ENCODE results near the gene CPB1. TPM values are rescaled to one million over a fixed set of nuclear protein-coding genes. Genes with fewer than 3 reads are reported as not detected.

The CPB1 gene
- total RNA-seq, 2 experiments from 2014 or later: not detected

GRCh38 chr3:148816981-148817525 is 10.6 kb upstream of the CPB1 start:
- ChIA-PET POLR2A (no interaction called here), CTCF (no interaction called here)
- H3K36me3 Mint-ChIP-seq (ENCODE audit: low read depth): no peaks in the 10 kb centered on the region
- peaks cover 6% of the 10 kb centered on the region for H3K27me3 Mint-ChIP-seq
- H3K4me1 Mint-ChIP-seq (ENCODE audit: low read depth): no peaks in the 10 kb centered on the region
- TF ChIP-seq, protein P1, sequence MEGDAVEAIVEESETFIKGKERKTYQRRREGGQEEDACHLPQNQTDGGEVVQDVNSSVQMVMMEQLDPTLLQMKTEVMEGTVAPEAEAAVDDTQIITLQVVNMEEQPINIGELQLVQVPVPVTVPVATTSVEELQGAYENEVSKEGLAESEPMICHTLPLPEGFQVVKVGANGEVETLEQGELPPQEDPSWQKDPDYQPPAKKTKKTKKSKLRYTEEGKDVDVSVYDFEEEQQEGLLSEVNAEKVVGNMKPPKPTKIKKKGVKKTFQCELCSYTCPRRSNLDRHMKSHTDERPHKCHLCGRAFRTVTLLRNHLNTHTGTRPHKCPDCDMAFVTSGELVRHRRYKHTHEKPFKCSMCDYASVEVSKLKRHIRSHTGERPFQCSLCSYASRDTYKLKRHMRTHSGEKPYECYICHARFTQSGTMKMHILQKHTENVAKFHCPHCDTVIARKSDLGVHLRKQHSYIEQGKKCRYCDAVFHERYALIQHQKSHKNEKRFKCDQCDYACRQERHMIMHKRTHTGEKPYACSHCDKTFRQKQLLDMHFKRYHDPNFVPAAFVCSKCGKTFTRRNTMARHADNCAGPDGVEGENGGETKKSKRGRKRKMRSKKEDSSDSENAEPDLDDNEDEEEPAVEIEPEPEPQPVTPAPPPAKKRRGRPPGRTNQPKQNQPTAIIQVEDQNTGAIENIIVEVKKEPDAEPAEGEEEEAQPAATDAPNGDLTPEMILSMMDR (IDR thresholded peaks at IDR 0.05): no peak
- no peak overlapping the region for H3K27ac Mint-ChIP-seq
- no peak for ATAC-seq
- DNase-seq: no peak
- H3K4me3 Mint-ChIP-seq: no peak overlapping the region
- intact Hi-C loops (cut with micrococcal nuclease): no loop called here
- H3K9me3 Mint-ChIP-seq: no peaks in the 10 kb centered on the region

DNA sequence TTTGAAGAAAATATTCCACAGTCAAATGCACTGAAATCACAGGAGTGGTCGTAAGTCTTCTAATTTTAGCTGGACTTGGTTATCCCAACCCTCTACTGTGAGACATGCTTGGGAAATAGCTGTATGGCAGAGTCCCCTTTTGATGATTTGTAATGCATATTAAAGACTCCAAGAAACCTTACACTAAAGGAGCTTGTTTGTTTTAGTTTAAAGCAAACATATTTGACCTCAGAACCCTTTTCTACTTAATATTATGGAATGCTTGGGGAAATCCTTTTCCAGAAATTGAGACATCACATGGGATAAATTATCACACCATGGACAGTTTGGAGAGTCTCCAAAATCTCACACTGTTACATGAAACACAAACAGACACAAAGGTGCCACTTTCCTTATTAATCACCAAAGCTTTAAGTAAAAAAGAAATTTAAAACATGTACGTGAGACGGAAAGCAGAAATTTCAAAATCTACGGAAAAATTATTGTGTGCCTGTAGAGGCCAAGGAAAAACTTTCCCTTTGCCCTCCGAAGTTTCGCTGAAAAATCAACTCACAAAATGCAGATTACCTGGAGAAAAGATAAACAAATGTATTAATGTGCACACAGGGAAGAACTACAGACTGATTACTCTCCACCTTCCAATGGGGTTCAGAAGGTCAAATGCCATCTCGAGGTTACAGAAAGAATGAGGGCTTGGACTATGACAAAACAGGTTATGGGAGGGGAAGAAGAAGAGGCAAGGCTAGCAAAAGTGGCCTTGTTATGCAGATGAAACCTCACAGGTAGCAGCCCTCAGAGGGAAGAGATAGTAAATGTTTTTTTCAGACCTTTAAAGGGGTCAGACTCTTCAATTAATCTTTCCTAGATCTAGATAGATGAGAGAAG is 7.0 kb upstream of the CPB1 start:
- Mint-ChIP-seq H3K27ac (no peak overlapping the region), H3K9me3 (peaks cover 4% of the 10 kb centered on the region), H3K27me3 (peaks cover 2% of the 10 kb centered on the region), H3K4me1 (ENCODE audit: low read depth) (no peaks in the 10 kb centered on the region), H3K36me3 (ENCODE audit: low read depth) (no peaks in the 10 kb centered on the region), H3K4me3 (no peak overlapping the region)
- TF ChIP-seq, protein P1 (IDR thresholded peaks at IDR 0.05): no peak
- POLR2A ChIA-PET: no interaction called here
- intact Hi-C loops (cut with micrococcal nuclease): no loop called here
- CTCF ChIA-PET: interaction anchor here (1.1 kb wide), 1 partner anchor 16 kb away, joined by 4 read pairs; no protein-coding TSS in a partner anchor
- DNase-seq: no peak
- ATAC-seq: no peak

DNA sequence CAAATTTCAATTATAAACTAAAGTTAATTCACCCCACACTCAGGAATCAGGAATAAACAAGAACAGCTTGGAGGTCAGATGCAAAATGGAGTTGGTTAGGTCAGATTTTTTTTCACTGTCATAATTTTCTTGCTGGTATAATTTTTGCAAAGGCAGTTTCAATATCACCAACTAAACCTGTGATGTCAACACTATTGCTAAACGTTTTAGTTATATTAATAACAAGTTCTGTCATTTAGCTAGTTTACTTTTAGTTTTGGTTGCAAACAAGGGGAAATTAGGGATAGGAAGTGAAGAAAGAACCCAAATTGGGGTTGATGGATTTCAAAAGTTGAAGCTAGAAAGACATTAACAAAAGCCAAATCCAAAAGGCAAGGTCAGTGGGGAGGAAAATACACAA is 4.6 kb upstream of the CPB1 start:
- DNase-seq: no peak

DNA sequence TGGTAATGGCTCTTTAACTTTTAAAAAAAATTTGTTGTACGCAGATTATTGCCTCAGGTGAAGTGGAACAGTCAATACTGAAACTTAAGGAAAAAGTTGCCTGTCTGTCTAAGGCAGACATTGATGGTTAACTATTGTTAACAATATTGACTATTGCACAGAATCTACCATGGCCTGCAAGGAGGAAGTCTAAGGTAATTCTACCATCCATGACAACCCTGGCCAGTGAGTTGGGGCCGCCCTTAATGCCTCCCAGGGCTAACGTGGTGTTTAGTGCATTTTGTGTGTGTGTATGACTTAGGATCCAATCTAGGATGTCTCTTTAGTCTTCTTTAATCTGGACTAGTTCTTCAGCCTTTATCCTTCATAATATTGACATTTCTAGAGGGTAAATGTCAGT is 2.1 kb upstream of the CPB1 start:
- no peaks in the 10 kb centered on the region for H3K4me1 Mint-ChIP-seq (ENCODE audit: low read depth)
- TF ChIP-seq, protein P1 (IDR thresholded peaks at IDR 0.05): no peak
- H3K36me3 Mint-ChIP-seq (ENCODE audit: low read depth): no peaks in the 10 kb centered on the region
- no peak overlapping the region for H3K27ac Mint-ChIP-seq
- no peak for DNase-seq
- H3K4me3 Mint-ChIP-seq: no peak overlapping the region
- CTCF ChIA-PET: no interaction called here
- H3K27me3 Mint-ChIP-seq: no peaks in the 10 kb centered on the region
- H3K9me3 Mint-ChIP-seq: peaks cover 4% of the 10 kb centered on the region
- POLR2A ChIA-PET: no interaction called here
- ATAC-seq: no peak
- intact Hi-C loops (cut with micrococcal nuclease): no loop called here

More for the DNA sequence above, 4.6 kb upstream of the CPB1 start:
- ATAC-seq: no peak
- H3K27me3 Mint-ChIP-seq: no peaks in the 10 kb centered on the region
- intact Hi-C loops (cut with micrococcal nuclease): no loop called here
- CTCF ChIA-PET: no interaction called here
- H3K4me1 Mint-ChIP-seq (ENCODE audit: low read depth): no peaks in the 10 kb centered on the region
- no peak overlapping the region for H3K4me3 Mint-ChIP-seq
- no peaks in the 10 kb centered on the region for H3K36me3 Mint-ChIP-seq (ENCODE audit: low read depth)
- no peak overlapping the region for H3K27ac Mint-ChIP-seq
- TF ChIP-seq, protein P1 (IDR thresholded peaks at IDR 0.05): no peak
- POLR2A ChIA-PET: no interaction called here
- peaks cover 4% of the 10 kb centered on the region for H3K9me3 Mint-ChIP-seq

DNA sequence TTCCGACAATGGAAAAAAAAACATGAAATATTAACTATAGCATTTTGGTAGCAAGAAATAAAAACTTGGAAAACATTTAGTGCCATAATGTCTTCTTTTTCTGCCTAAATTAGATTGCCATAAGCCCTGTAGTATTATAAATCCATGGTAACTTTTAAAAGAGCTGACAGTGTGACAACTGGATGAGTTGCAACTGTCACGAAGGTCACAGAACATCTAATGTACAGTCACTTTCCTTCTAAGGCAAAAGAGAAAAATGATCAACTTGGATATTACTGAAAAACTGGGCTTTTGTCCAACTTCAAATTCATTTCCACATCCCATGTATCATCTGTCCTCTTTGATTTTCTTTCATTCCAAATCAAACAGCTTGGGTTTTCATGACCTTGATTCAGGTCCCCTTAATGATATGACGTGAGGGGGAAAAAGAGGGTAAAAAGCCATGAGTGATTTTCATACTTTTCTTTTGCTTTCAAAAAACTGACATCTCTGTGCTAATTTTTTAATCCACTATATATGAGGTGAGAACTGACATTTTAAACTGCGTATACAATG is 602 bp downstream of the CPB1 start:
- POLR2A ChIA-PET: no interaction called here
- TF ChIP-seq, protein P1 (IDR thresholded peaks at IDR 0.05): no peak
- Mint-ChIP-seq H3K9me3 (no peaks in the 10 kb centered on the region), H3K27me3 (peaks cover 2% of the 10 kb centered on the region), H3K36me3 (ENCODE audit: low read depth) (no peaks in the 10 kb centered on the region), H3K4me3 (no peak overlapping the region), H3K4me1 (ENCODE audit: low read depth) (no peaks in the 10 kb centered on the region), H3K27ac (no peak overlapping the region)
- ATAC-seq (no peak), DNase-seq (no peak)
- CTCF ChIA-PET: interaction anchor here (1.0 kb wide), 1 partner anchor 34 kb away, joined by 4 read pairs; no protein-coding TSS in a partner anchor
- intact Hi-C loops (cut with micrococcal nuclease): no loop called here
